Measurements from ENCODE around the gene FYN. TPM values are rescaled to one million over a fixed set of nuclear protein-coding genes. Genes with fewer than 3 reads are reported as not detected.

FYN gene
- total RNA-seq, 2 donors from 2014 or later, result 25.7 to 83.1 TPM

- Histone ChIP-seq H3K27ac (no peak overlapping the region), H3K4me3 (no peak overlapping the region), H3K27me3 (no peaks in the 10 kb centered on the region), H3K36me3 (replicated peaks in 1 of 2; ENCODE audit: insufficient read depth in 1 of 2, low read depth in 2 of 2) (no peaks in the 10 kb centered on the region), H3K4me1 (no peaks in the 10 kb centered on the region), H3K9me3 (no peaks in the 10 kb centered on the region)
- no peak for ATAC-seq
- intact Hi-C loops (cut with DNase I), result no loop called here
- 80% methylated on average over 7 of the region's 7 CpGs for WGBS, 2 donors
- no peak for DNase-seq
- TF ChIP-seq CTCF (IDR thresholded peaks at IDR 0.05) (no peak), POLR2A (IDR thresholded peaks at IDR 0.05) (no peak)
These were observed 11.8 kb downstream of the FYN start for GRCh38 chr6:111861431-111861885.

GRCh38 chr6:111858347-111858746 is 14.9 kb downstream of the FYN start:
- Histone ChIP-seq H3K9me3 (no peaks in the 10 kb centered on the region), H3K27me3 (no peaks in the 10 kb centered on the region), H3K27ac (no peak overlapping the region), H3K4me1 (no peaks in the 10 kb centered on the region), H3K4me3 (no peak overlapping the region), H3K36me3 (replicated peaks in 1 of 2; ENCODE audit: insufficient read depth in 1 of 2, low read depth in 2 of 2) (no peaks in the 10 kb centered on the region)
- intact Hi-C loops (cut with DNase I), result no loop called here
- WGBS, 2 donors, result 55 to 57% methylated on average over 3 of the region's 3 CpGs
- DNase-seq (no peak), ATAC-seq (no peak)
- TF ChIP-seq CTCF (IDR thresholded peaks at IDR 0.05) (no peak), POLR2A (IDR thresholded peaks at IDR 0.05) (no peak)

DNA sequence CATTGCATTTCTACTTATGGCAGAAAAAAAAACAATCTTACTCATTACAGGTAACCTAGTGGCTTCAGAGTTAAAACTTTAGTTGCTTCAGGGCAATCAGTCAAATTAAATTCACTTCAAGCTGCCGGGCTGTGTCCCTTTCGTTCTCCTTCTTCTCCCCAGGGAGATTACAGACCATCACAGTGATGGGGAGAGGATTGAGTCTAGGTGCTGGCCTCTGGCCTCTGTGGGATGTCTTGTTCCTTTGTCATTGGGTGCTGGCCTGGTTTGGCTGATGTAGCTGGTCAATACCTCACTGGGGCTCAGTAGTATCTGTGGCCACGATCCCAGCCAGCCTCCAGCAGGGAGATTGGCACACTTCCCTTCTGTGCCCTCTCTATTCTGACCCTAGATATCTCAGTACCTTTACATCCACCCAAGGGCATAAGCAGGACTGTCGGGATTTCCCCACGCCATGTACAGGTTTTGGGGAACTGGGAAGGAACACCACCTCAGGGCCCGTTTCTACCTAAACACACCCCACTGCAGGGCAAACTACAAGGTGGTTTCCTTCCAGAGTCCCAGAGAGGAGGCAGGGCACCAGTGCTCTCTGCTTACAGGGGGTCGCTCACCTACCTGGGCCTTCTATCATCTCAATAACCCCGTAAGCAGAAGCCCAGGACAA is 15.4 kb downstream of the FYN start:
- Histone ChIP-seq H3K4me1 (no peaks in the 10 kb centered on the region), H3K4me3 (no peak overlapping the region), H3K27me3 (no peaks in the 10 kb centered on the region), H3K9me3 (no peaks in the 10 kb centered on the region), H3K27ac (no peak overlapping the region), H3K36me3 (replicated peaks in 1 of 2; ENCODE audit: insufficient read depth in 1 of 2, low read depth in 2 of 2) (no peaks in the 10 kb centered on the region)
- TF ChIP-seq POLR2A (IDR thresholded peaks at IDR 0.05), result no peak
- no peak for TF ChIP-seq CTCF (IDR thresholded peaks at IDR 0.05)
- intact Hi-C loops (cut with DNase I), result no loop called here
- no peak for DNase-seq
- ATAC-seq, result no peak
- WGBS, 2 donors, result 76 to 87% methylated on average over 8 of the region's 8 CpGs

DNA sequence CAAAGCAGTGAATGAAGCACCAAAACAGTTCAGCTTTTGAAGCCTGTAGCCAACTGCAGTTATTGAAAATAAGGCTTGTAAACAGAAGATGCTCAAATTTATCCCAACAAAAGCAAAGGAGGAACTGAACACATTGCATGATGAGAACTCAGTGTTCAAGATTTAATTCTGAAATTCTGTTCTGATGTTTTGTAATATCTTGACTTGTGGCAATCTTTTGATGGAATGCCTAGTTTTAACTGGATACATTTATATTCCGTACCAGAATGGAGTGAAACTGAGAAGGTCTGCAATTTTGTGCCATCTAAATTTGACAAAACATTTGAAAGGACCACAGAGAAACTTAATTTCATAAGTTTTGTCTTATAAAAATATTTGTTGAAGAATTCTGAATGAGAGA is 17.5 kb downstream of the FYN start:
- Histone ChIP-seq H3K27me3 (no peaks in the 10 kb centered on the region), H3K27ac (no peak overlapping the region), H3K4me1 (no peaks in the 10 kb centered on the region), H3K9me3 (no peaks in the 10 kb centered on the region), H3K36me3 (replicated peaks in 1 of 2; ENCODE audit: insufficient read depth in 1 of 2, low read depth in 2 of 2) (no peaks in the 10 kb centered on the region), H3K4me3 (no peak overlapping the region)
- WGBS, 2 donors, result 74 to 79% methylated on average over 1 of the region's 1 CpG
- DNase-seq (no peak), ATAC-seq (no peak)
- intact Hi-C loops (cut with DNase I), result no loop called here
- no peak for TF ChIP-seq CTCF (IDR thresholded peaks at IDR 0.05)
- no peak for TF ChIP-seq POLR2A (IDR thresholded peaks at IDR 0.05)

DNA sequence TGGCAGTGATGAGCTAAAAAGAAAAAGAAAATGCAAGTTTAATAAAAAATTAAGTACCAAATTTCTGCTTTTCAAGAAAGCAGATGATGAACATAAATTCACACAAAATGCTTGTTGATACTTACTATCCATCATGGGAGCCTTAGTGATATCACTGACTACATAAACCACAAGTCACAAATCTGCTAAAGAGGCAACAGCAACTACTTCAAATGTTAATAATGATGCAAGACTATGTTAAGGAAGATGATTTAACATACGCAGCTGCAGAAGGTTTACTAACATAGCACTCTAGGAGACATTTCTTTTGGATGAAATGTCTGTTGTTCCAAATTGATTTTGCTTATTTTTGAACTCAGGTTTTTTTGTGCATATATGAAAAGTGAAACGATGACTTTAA is 18.6 kb downstream of the FYN start:
- Histone ChIP-seq H3K27me3 (no peaks in the 10 kb centered on the region), H3K36me3 (replicated peaks in 1 of 2; ENCODE audit: insufficient read depth in 1 of 2, low read depth in 2 of 2) (no peaks in the 10 kb centered on the region), H3K4me3 (no peak overlapping the region), H3K9me3 (no peaks in the 10 kb centered on the region), H3K4me1 (no peaks in the 10 kb centered on the region), H3K27ac (no peak overlapping the region)
- WGBS, 2 donors, result 39 to 67% methylated on average over 2 of the region's 2 CpGs
- intact Hi-C loops (cut with DNase I), result no loop called here
- DNase-seq (no peak), ATAC-seq (no peak)
- no peak for TF ChIP-seq POLR2A (IDR thresholded peaks at IDR 0.05)
- TF ChIP-seq CTCF (IDR thresholded peaks at IDR 0.05), result no peak
